Esophagus squamous epithelium (tissue), 4 donors: ENCODE data around the gene ZNFX1.

ENCODE experiments used
- POLR2A ChIP-seq, 4 donors: fragments of 450-650 bp; IDR thresholded peaks; one replicate each; pipeline ENCODE4 v1.6.1; 2017; ENCODE audit warnings: antibody characterized with exemption in 4 of 4, mild to moderate bottlenecking in 4 of 4, moderate library complexity in 3 of 4
- TF ChIP-seq, protein P1 (sequence below), 6 experiments: fragments of 450-650 bp in 4 of 6; fragments of 200-600 bp in 2 of 6; sonication (generic) in 2 of 6; IDR thresholded peaks; one replicate each; pipeline ENCODE4 v1.5.1; 2016 to 2019; ENCODE audit warnings: antibody characterized with exemption in 6 of 6, mild to moderate bottlenecking in 4 of 6, moderate library complexity in 4 of 6

- TF ChIP-seq, protein P1, sequence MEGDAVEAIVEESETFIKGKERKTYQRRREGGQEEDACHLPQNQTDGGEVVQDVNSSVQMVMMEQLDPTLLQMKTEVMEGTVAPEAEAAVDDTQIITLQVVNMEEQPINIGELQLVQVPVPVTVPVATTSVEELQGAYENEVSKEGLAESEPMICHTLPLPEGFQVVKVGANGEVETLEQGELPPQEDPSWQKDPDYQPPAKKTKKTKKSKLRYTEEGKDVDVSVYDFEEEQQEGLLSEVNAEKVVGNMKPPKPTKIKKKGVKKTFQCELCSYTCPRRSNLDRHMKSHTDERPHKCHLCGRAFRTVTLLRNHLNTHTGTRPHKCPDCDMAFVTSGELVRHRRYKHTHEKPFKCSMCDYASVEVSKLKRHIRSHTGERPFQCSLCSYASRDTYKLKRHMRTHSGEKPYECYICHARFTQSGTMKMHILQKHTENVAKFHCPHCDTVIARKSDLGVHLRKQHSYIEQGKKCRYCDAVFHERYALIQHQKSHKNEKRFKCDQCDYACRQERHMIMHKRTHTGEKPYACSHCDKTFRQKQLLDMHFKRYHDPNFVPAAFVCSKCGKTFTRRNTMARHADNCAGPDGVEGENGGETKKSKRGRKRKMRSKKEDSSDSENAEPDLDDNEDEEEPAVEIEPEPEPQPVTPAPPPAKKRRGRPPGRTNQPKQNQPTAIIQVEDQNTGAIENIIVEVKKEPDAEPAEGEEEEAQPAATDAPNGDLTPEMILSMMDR (IDR thresholded peaks at IDR 0.05), result peak; percentile 86 to 95 (median 92)
- no peak for TF ChIP-seq POLR2A (IDR thresholded peaks at IDR 0.05)
Observed at GRCh38 chr20:49216991-49217578, 60.8 kb downstream of the ZNFX1 start.
